ENCODE results near the gene SLC35B2.
"Not testable (repeated sequence)": the region's sequence is repeated elsewhere in the genome, so short reads cannot be mapped to it uniquely, and the experiment has no call there.

The SLC35B2 gene

GRCh38 chr6:44232676-44233566, 24.4 kb downstream of the SLC35B2 start:
- no peak for DNase-seq

GRCh38 chr6:44231426-44231825, 25.9 kb downstream of the SLC35B2 start:
- not testable (repeated sequence) for DNase-seq

GRCh38 chr6:44230034-44230675, 27.2 kb downstream of the SLC35B2 start:
- DNase-seq: no peak

- DNase-seq: no peak
These were observed 27.8 kb downstream of the SLC35B2 start for GRCh38 chr6:44229376-44230033.

- DNase-seq: no peak
These were observed 28.5 kb downstream of the SLC35B2 start for GRCh38 chr6:44228836-44229235.

- no peak for DNase-seq
These were observed 28.9 kb downstream of the SLC35B2 start for GRCh38 chr6:44228433-44228832.

- DNase-seq: no peak
These were observed 29.3 kb downstream of the SLC35B2 start for GRCh38 chr6:44228031-44228430.

- no peak for DNase-seq
These were observed 30.1 kb downstream of the SLC35B2 start for GRCh38 chr6:44227148-44227793.

GRCh38 chr6:44226368-44227147, 30.8 kb downstream of the SLC35B2 start:
- DNase-seq: no peak

- DNase-seq: no peak
These were observed 31.6 kb downstream of the SLC35B2 start for GRCh38 chr6:44225579-44226325.

- DNase-seq: no peak
These were observed 32.4 kb downstream of the SLC35B2 start for GRCh38 chr6:44224965-44225305.

- DNase-seq: no peak
These were observed 33.0 kb downstream of the SLC35B2 start for GRCh38 chr6:44224029-44224964.

- peak; percentile 69 for DNase-seq
These were observed 33.9 kb downstream of the SLC35B2 start, which contains the start of gene SLC29A1 for GRCh38 chr6:44223319-44224028. TSS of gene SLC29A1 (plus strand) at chr6:44223595. CDS start at chr6:44227314, 3,719 bp downstream.

- DNase-seq: no peak
These were observed 34.6 kb downstream of the SLC35B2 start for GRCh38 chr6:44222486-44223318.

- DNase-seq: no peak
These were observed 35.4 kb downstream of the SLC35B2 start for GRCh38 chr6:44221961-44222335.

- DNase-seq: peak; percentile 73
These were observed 35.9 kb downstream of the SLC35B2 start for GRCh38 chr6:44221291-44221960.

- DNase-seq: no peak
These were observed 36.4 kb downstream of the SLC35B2 start for GRCh38 chr6:44220913-44221290.

All from activated CD4-positive, CD25-positive, alpha-beta regulatory T cell treated with anti-CD3 and anti-CD28 coated beads, Interleukin-2, amount 50 U/mL, for 72 hours (primary cell).